Cardiac muscle cell (in vitro differentiated cells and primary cell): ENCODE data around the gene CDH10. TPM values are rescaled to one million over a fixed set of nuclear protein-coding genes. Genes with fewer than 3 reads are reported as not detected.
A peak's percentile ranks its signal among the peaks of the same experiment; 100 is the strongest.

Experiments used
- DNase-seq, 2 donors: peaks; one replicate each; pipeline versions ENCODE4 v3.0.0 to v3.0.0-alpha.2; 2010 to 2017; ENCODE audit warnings: low read depth in 1 of 2, low spot score in 1 of 2
- H3K27ac ChIP-seq: fragments of 200-600 bp; sonication (generic); 2 replicates; pipeline ENCODE4 v1.5.1; 2016
- H3K27me3 ChIP-seq: fragments of 200-600 bp; sonication (generic); 2 replicates; pipeline ENCODE4 v1.6.0; 2016; ENCODE audit warnings: control low read depth
- H3K36me3 ChIP-seq: fragments of 200-600 bp; sonication (generic); 2 replicates; pipeline ENCODE4 v1.5.1; 2016; ENCODE audit warnings: control low read depth
- H3K4me1 ChIP-seq: fragments of 200-600 bp; sonication (generic); 2 replicates; pipeline ENCODE4 v1.8.1; 2017; ENCODE audit warnings: low read depth, mild to moderate bottlenecking, mixed run types
- H3K4me3 ChIP-seq: fragments of 200-600 bp; sonication (generic); 2 replicates; pipeline ENCODE4 v1.5.1; 2016; ENCODE audit warnings: mild to moderate bottlenecking
- H3K9me3 ChIP-seq: fragments of 200-600 bp; sonication (generic); 2 replicates; pipeline ENCODE4 v1.5.1; 2017; ENCODE audit warnings: low read depth, mild to moderate bottlenecking, control low read depth
- polyA plus RNA-seq: library from polyadenylated mRNA; unstranded; fragments of >200 nt; fragmentation: Nextera tagmentation; extraction: Ambion mirVana; gene quantifications from 2 replicates; pipeline ENCODE4 v1.2.1, GENCODE V29; 2016
- total RNA-seq: library from RNA; depleted of rRNA; stranded (reverse); fragments of >200 nt; gene quantifications from 2 replicates; pipeline ENCODE4 v1.2.3, GENCODE V29; 2016
- TF ChIP-seq, protein P1 (sequence below): IDR thresholded peaks from 2 replicates; pipeline ENCODE4 v1.5.1; 2012; ENCODE audit warnings: low read depth, mild to moderate bottlenecking, low read length

CDH10 gene
- total and polyA plus RNA-seq, 2 experiments from 2014 or later: 1.6 to 1.9 TPM

DNA sequence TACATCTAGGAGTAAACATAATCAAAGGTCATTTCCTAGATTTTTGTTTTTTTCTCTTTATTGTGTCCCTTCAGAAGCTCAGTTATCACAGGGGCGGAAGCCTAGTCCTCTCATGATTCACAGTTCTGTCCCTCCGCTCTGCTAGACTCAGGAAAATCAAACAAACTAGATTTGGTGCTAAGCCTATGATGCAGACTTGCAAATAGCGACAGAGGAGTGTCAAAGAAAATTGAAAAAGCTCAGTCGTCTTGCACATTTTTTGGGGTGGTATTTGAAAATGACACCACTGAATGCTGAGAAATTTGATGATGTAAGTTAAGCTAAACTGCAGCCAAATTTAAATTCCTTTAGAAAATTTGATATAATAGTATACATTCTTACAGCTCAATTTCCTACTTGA is 59.0 kb downstream of the CDH10 start:
- TF ChIP-seq, protein P1, sequence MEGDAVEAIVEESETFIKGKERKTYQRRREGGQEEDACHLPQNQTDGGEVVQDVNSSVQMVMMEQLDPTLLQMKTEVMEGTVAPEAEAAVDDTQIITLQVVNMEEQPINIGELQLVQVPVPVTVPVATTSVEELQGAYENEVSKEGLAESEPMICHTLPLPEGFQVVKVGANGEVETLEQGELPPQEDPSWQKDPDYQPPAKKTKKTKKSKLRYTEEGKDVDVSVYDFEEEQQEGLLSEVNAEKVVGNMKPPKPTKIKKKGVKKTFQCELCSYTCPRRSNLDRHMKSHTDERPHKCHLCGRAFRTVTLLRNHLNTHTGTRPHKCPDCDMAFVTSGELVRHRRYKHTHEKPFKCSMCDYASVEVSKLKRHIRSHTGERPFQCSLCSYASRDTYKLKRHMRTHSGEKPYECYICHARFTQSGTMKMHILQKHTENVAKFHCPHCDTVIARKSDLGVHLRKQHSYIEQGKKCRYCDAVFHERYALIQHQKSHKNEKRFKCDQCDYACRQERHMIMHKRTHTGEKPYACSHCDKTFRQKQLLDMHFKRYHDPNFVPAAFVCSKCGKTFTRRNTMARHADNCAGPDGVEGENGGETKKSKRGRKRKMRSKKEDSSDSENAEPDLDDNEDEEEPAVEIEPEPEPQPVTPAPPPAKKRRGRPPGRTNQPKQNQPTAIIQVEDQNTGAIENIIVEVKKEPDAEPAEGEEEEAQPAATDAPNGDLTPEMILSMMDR: no peak

DNA sequence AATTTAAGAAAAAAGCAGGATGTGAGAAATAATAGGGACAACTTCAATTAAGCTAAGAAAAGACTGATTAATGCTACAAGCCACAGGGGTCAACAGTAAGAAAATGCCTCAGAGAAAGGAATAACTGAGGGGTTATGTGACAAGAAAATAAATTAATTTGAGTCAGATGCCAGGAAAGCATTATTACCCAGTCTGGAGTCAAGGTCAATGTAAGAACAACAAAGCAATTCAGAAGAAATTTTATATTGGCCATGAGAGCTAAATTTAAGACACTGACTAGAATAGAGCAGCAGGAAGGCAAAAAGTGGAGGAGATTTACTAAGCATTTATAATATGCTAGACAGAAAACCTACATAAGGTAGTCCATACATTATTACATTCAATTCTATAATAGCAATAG is 73.5 kb downstream of the CDH10 start:
- Histone ChIP-seq H3K36me3 (no peaks in the 10 kb centered on the region), H3K27me3 (no peaks in the 10 kb centered on the region), H3K27ac (no peak overlapping the region), H3K4me3 (no peak overlapping the region), H3K4me1 (no peaks in the 10 kb centered on the region), H3K9me3 (no peaks in the 10 kb centered on the region)
- no peak for DNase-seq
- TF ChIP-seq, protein P1: no peak

More for the DNA sequence above, 59.0 kb downstream of the CDH10 start:
- no peaks in the 10 kb centered on the region for H3K27me3 ChIP-seq
- no peaks in the 10 kb centered on the region for H3K36me3 ChIP-seq
- no peaks in the 10 kb centered on the region for H3K4me1 ChIP-seq
- DNase-seq: no peak
- H3K4me3 ChIP-seq: no peak overlapping the region
- no peak overlapping the region for H3K27ac ChIP-seq
- H3K9me3 ChIP-seq: no peaks in the 10 kb centered on the region

DNA sequence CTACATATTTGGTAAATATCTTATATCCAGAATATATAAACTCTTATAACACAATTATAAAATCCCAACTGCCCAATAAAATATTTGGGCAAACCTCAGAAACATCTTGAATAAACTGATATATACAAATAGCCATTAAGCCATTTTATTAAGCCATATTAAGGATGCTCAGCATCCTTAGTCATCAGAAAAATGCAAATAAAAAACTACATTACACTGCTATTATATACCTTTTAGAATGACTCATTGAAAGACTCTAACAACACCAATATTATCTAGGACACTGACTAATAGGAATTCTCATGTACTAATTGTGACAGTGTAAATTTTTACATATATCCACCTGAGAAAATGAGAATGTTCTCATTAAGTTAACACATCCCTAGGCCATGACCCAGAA is 77.8 kb downstream of the CDH10 start:
- Histone ChIP-seq H3K27me3 (no peaks in the 10 kb centered on the region), H3K9me3 (no peaks in the 10 kb centered on the region), H3K27ac (no peak overlapping the region), H3K36me3 (no peaks in the 10 kb centered on the region), H3K4me3 (no peak overlapping the region), H3K4me1 (no peaks in the 10 kb centered on the region)
- DNase-seq: no peak
- TF ChIP-seq, protein P1: no peak

DNA sequence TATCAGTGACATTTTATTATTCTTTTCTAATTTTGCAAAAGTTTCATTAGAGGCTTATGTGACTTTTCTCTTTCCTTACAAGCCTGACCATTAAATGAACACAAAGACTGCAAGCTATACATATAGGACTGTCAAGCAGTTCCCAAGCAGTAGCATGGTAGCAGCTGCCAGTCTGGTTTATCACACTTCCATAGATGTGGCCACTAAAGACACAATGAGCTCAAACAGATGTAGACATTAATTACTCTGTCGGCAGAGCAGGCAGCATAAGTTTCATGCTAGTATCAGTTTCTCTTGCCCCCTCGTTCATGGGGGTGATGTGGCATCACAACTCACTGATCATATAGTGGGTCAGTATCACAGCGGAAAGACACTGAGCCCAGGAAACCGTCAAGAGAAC is 89.5 kb downstream of the CDH10 start:
- DNase-seq: peak in 1 of 2 donors; percentile 20
- TF ChIP-seq, protein P1: no peak
- H3K27me3 ChIP-seq: no peaks in the 10 kb centered on the region
- H3K4me3 ChIP-seq: no peak overlapping the region
- no peaks in the 10 kb centered on the region for H3K4me1 ChIP-seq
- no peaks in the 10 kb centered on the region for H3K9me3 ChIP-seq
- no peaks in the 10 kb centered on the region for H3K36me3 ChIP-seq
- H3K27ac ChIP-seq: no peak overlapping the region

DNA sequence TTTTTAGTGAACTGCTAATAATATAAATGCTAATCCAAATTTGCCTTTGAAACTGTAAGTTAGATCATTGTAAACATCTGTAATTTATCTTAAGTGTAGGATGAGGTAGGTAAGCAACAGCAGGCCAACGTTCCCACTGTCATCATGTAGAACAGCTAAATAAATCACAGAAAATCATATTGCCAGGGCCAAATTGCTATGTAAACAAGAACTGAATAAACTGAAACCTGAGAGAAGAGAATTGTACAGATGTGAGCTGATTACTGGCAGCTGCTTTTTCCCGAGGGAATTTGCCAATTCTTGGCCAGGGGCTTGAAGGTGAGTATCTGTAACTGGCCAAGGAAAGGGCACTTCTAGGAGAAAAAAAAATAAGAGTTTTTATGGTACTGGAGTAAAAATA is 97.6 kb downstream of the CDH10 start:
- H3K9me3 ChIP-seq: no peaks in the 10 kb centered on the region
- no peaks in the 10 kb centered on the region for H3K27me3 ChIP-seq
- no peaks in the 10 kb centered on the region for H3K4me1 ChIP-seq
- H3K4me3 ChIP-seq: no peak overlapping the region
- H3K27ac ChIP-seq: no peak overlapping the region
- TF ChIP-seq, protein P1: no peak
- no peak for DNase-seq
- no peaks in the 10 kb centered on the region for H3K36me3 ChIP-seq

DNA sequence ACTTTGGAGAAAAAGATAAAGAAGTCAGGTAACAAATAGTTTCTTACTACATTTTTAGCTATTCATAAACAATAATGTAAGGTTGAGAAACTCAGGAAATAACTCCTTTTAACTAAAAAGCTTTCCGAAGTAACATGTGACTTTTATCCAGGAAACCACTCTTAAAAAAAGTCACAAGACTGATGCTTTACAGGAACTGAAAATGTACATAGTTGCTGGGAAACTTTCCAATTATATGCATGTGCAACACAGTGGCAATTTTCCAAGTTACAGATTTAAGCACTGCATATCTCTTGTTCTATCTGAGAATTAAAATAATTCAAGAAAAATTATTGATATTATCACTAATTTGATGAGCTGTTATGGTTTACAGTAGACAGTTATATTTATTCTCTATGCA is 105.2 kb downstream of the CDH10 start:
- Histone ChIP-seq H3K27ac (no peak overlapping the region), H3K9me3 (no peaks in the 10 kb centered on the region)
- TF ChIP-seq, protein P1: no peak

More for the DNA sequence above, 105.2 kb downstream of the CDH10 start:
- Histone ChIP-seq H3K27me3 (no peaks in the 10 kb centered on the region), H3K4me1 (no peaks in the 10 kb centered on the region), H3K4me3 (no peak overlapping the region), H3K36me3 (no peaks in the 10 kb centered on the region)
- DNase-seq: no peak
